SU-DHL-6 (cell line): ENCODE results near the gene GLO1.

Experiments
- H2AFZ ChIP-seq: fragments of 200-600 bp; sonication (generic); 2 replicates; pipeline ENCODE4 v1.6.1; 2014; ENCODE audit warnings: low read depth, mild to moderate bottlenecking, moderate library complexity, mixed read lengths, antibody characterized with exemption, low read length; ENCODE audit not compliant: severe bottlenecking
- H3F3A ChIP-seq: fragments of 200-600 bp; shearing (Covaris generic); 2 replicates; pipeline ENCODE4 v1.6.0; 2016; ENCODE audit warnings: antibody characterized with exemption, mild to moderate bottlenecking; ENCODE audit not compliant: insufficient read depth
- H3K27ac ChIP-seq: fragments of 200-600 bp; sonication (generic); 2 replicates; pipeline ENCODE4 v1.5.1; 2016; ENCODE audit warnings: low read depth, mild to moderate bottlenecking, low read length, moderate library complexity, mixed read lengths
- H3K27me3 ChIP-seq: fragments of 200-600 bp; sonication (generic), shearing (Covaris generic); 2 replicates; pipeline ENCODE4 v1.6.0; 2014; ENCODE audit warnings: mild to moderate bottlenecking, low read length
- H3K36me3 ChIP-seq: fragments of 200-600 bp; sonication (generic); 2 replicates; pipeline ENCODE4 v1.6.1; 2014; ENCODE audit warnings: mild to moderate bottlenecking, low read length, mixed read lengths
- H3K4me2 ChIP-seq: fragments of 300-600, 200-600 bp; shearing (Covaris generic), sonication (generic); 2 replicates; pipeline ENCODE4 v1.6.0; 2014; ENCODE audit warnings: low read length, low read depth, mild to moderate bottlenecking; ENCODE audit not compliant: poor library complexity, severe bottlenecking
- H3K4me3 ChIP-seq: fragments of 200-600 bp; sonication (generic); 2 replicates; pipeline ENCODE4 v1.5.1; 2014; ENCODE audit warnings: antibody characterized with exemption, low read length, mild to moderate bottlenecking, mixed read lengths; ENCODE audit not compliant: insufficient read depth, poor library complexity, severe bottlenecking
- H3K79me2 ChIP-seq: fragments of 200-600 bp; sonication (generic); 2 replicates; pipeline ENCODE4 v1.6.1; 2014; ENCODE audit warnings: mild to moderate bottlenecking, low read length, moderate library complexity; ENCODE audit not compliant: insufficient read depth
- H3K9ac ChIP-seq: fragments of 200-600 bp; sonication (generic); 2 replicates; pipeline ENCODE4 v1.7.0; 2014; ENCODE audit warnings: mild to moderate bottlenecking, low read length
- H3K9me2 ChIP-seq: fragments of 200-600 bp; sonication (generic); replicated peaks from 2 replicates; pipeline ENCODE4 v1.6.1; 2014; ENCODE audit warnings: low read length; ENCODE audit not compliant: insufficient read depth
- H3K9me3 ChIP-seq: fragments of 200-600 bp; sonication (generic); 2 replicates; pipeline ENCODE4 v1.6.1; 2014; ENCODE audit warnings: low read length, mixed read lengths; ENCODE audit not compliant: insufficient read depth
- H4K20me1 ChIP-seq: fragments of 200-600 bp; sonication (generic); 2 replicates; pipeline ENCODE4 v1.6.1; 2014; ENCODE audit warnings: low read depth, mild to moderate bottlenecking, antibody characterized with exemption, low read length, moderate library complexity, mixed read lengths
- EZH2phosphoT487 ChIP-seq: fragments of 200-600 bp; sonication (generic), shearing (Covaris generic); conservative IDR thresholded peaks from 2 replicates; pipeline ENCODE4 v1.6.1; 2018; ENCODE audit warnings: mild to moderate bottlenecking, antibody characterized with exemption, low read length, moderate library complexity, mixed read lengths
- TF ChIP-seq, protein P1 (sequence below): fragments of 200-600 bp; sonication (generic); IDR thresholded peaks from one replicate; pipeline ENCODE4 v1.5.1; 2017; ENCODE audit warnings: antibody characterized with exemption, mild to moderate bottlenecking, low read length, moderate library complexity; ENCODE audit not compliant: insufficient read depth, poor library complexity, severe bottlenecking

The GLO1 gene

DNA sequence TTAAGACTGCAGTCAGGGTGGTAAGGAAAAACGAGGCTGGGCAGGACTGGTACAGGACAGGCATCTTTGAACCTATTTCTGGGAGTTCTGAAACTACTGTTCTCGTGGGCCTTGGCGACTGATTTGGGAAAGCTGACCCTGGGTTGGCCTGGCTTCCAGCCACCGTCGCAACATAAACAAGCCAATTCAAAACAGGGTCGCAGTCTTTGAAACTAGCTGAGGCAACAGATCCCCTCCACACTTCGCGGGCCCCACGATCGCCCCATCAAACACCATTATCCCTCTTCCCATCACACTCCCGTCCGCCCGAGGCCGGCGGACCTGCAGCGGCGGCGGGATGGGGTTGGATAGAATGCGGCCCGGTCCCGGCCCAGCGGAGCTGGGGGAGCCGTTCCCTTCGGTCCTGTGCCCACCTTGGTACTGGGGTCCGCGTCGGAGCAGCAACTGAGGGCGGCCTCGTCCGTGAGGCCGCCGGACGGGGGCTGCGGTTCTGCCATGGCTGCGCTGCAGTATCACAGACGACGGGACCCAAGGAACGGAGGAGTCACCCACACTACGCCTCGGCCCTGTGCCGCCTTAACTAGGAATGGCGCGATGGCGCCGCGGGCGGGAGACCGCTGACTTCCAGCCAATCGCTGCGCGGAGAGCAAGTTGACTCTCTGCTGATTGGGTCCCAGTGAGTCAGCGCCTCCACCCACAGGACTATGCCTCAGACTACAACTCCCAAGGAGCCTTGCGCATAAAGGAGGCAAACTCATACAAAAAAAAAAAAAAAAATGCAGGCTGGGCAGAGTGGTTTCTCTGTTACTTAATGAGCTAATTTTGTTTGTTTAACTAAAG, at the start of gene GLO1:
GLO1 (minus strand) TSS at position 588 of the 840 bp plus-strand sequence; CDS start at position 497, 91 bp downstream.
- Histone ChIP-seq H3K9me2 (no peaks in the 10 kb centered on the region), H3K36me3 (peaks cover 16% of the 10 kb centered on the region), H3K27me3 (no peaks in the 10 kb centered on the region), H3F3A (no peaks in the 10 kb centered on the region; the same call in 1 of the 2 replicates), H3K27ac (peak within 1 kb of the TSS; percentile 57), H3K79me2 (peaks cover 40% of the 10 kb centered on the region), H3K4me3 (peak within 1 kb of the TSS; percentile 75), H4K20me1 (peaks cover 3% of the 10 kb centered on the region; the same call in 1 of the 2 replicates), H2AFZ (peak within 1 kb of the TSS; percentile 88), H3K9ac (peak within 1 kb of the TSS; percentile 78), H3K4me2 (peak within 1 kb of the TSS; percentile 77), H3K9me3 (peaks cover 6% of the 10 kb centered on the region; the same call in 1 of the 2 replicates)
- no peak for TF ChIP-seq EZH2phosphoT487
- TF ChIP-seq, protein P1, sequence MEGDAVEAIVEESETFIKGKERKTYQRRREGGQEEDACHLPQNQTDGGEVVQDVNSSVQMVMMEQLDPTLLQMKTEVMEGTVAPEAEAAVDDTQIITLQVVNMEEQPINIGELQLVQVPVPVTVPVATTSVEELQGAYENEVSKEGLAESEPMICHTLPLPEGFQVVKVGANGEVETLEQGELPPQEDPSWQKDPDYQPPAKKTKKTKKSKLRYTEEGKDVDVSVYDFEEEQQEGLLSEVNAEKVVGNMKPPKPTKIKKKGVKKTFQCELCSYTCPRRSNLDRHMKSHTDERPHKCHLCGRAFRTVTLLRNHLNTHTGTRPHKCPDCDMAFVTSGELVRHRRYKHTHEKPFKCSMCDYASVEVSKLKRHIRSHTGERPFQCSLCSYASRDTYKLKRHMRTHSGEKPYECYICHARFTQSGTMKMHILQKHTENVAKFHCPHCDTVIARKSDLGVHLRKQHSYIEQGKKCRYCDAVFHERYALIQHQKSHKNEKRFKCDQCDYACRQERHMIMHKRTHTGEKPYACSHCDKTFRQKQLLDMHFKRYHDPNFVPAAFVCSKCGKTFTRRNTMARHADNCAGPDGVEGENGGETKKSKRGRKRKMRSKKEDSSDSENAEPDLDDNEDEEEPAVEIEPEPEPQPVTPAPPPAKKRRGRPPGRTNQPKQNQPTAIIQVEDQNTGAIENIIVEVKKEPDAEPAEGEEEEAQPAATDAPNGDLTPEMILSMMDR: no peak

- TF ChIP-seq, protein P1: no peak
- TF ChIP-seq EZH2phosphoT487: no peak
- no peak overlapping the region for H3K4me3 ChIP-seq
Observed at GRCh38 chr6:38750968-38751615, 48.1 kb upstream of the GLO1 start.

GRCh38 chr6:38749473-38749872, 46.5 kb upstream of the GLO1 start:
- TF ChIP-seq, protein P1: no peak
- TF ChIP-seq EZH2phosphoT487: no peak

More at GRCh38 chr6:38750968-38751615, 48.1 kb upstream of the GLO1 start:
- no peaks in the 10 kb centered on the region for H3K36me3 ChIP-seq
- H3K27ac ChIP-seq: no peak overlapping the region
- no peak overlapping the region for H3K4me2 ChIP-seq
- no peaks in the 10 kb centered on the region for H3K9me2 ChIP-seq
- no peaks in the 10 kb centered on the region for H3F3A ChIP-seq
- no peaks in the 10 kb centered on the region for H3K9me3 ChIP-seq
- H3K9ac ChIP-seq: no peak overlapping the region
- no peaks in the 10 kb centered on the region for H4K20me1 ChIP-seq
- no peaks in the 10 kb centered on the region for H3K79me2 ChIP-seq
- H2AFZ ChIP-seq: no peak overlapping the region
- H3K27me3 ChIP-seq: no peaks in the 10 kb centered on the region

More at GRCh38 chr6:38749473-38749872, 46.5 kb upstream of the GLO1 start:
- Histone ChIP-seq H3K9me2 (no peaks in the 10 kb centered on the region), H3K27me3 (no peaks in the 10 kb centered on the region), H3K27ac (no peak overlapping the region), H3K79me2 (no peaks in the 10 kb centered on the region), H2AFZ (no peak overlapping the region), H3K4me3 (no peak overlapping the region), H3K4me2 (no peak overlapping the region), H4K20me1 (no peaks in the 10 kb centered on the region), H3K36me3 (no peaks in the 10 kb centered on the region), H3F3A (no peaks in the 10 kb centered on the region), H3K9ac (no peak overlapping the region), H3K9me3 (no peaks in the 10 kb centered on the region)
